HepG2 (cell line): ENCODE results near the gene AUH. TPM values are rescaled to one million over a fixed set of nuclear protein-coding genes. Genes with fewer than 3 reads are reported as not detected.

ENCODE experiments used
- ETV5 ChIP-seq: IDR thresholded peaks from 2 replicates; pipeline ENCODE4 v1.6.1; 2018; ENCODE audit warnings: missing biosample characterization, missing genetic modification reagents, inconsistent platforms, borderline replicate concordance
- GLI4 ChIP-seq: sonication (generic); formaldehyde crosslinking; IDR thresholded peaks from 2 replicates; pipeline ENCODE4 v1.5.1; 2020; ENCODE audit warnings: missing genetic modification reagents, mild to moderate bottlenecking, moderate library complexity, borderline replicate concordance
- HINFP ChIP-seq: sonication (generic); formaldehyde crosslinking; IDR thresholded peaks from 2 replicates; pipeline ENCODE4 v1.4.0; 2020; ENCODE audit warnings: low read depth, mild to moderate bottlenecking, missing genetic modification reagents
- HOXA9 ChIP-seq: sonication (generic); formaldehyde crosslinking; IDR thresholded peaks from 2 replicates; pipeline ENCODE4 v1.8.1; 2022; ENCODE audit warnings: missing genetic modification reagents, mild to moderate bottlenecking, moderate library complexity, borderline replicate concordance
- MATR3 ChIP-seq: sonication (generic); formaldehyde crosslinking; IDR thresholded peaks from 2 replicates; pipeline ENCODE4 v1.4.0; 2020; ENCODE audit warnings: missing genetic modification reagents
- MXD4 ChIP-seq: IDR thresholded peaks from 2 replicates; pipeline ENCODE4 v1.6.1; 2016; ENCODE audit warnings: mild to moderate bottlenecking, missing biosample characterization, missing genetic modification reagents
- NONO ChIP-seq, 2 experiments: fragments of 450-650 bp in 1 of 2; sonication (generic) in 1 of 2; formaldehyde crosslinking in 1 of 2; IDR thresholded peaks in 1 of 2; conservative IDR thresholded peaks in 1 of 2; 2 replicates each; pipeline versions ENCODE4 v1.6.1 to v1.8.0; 2017 to 2022; ENCODE audit warnings: mild to moderate bottlenecking in 1 of 2, missing genetic modification reagents in 1 of 2, moderate library complexity in 1 of 2
- SUZ12 ChIP-seq: fragments of 150-350 bp; IDR thresholded peaks from 2 replicates; pipeline ENCODE4 v1.6.1; 2014; ENCODE audit warnings: low read depth, low read length
- TFDP2 ChIP-seq: sonication (generic); formaldehyde crosslinking; IDR thresholded peaks from 2 replicates; pipeline ENCODE4 v1.4.0; 2020; ENCODE audit warnings: missing genetic modification reagents
- THAP8 ChIP-seq: sonication (generic); formaldehyde crosslinking; IDR thresholded peaks from 2 replicates; pipeline ENCODE4 v1.5.1; 2020; ENCODE audit warnings: missing genetic modification reagents, mild to moderate bottlenecking, borderline replicate concordance
- ZBTB4 ChIP-seq: sonication (generic); formaldehyde crosslinking; IDR thresholded peaks from 2 replicates; pipeline ENCODE4 v1.4.0; 2020; ENCODE audit warnings: missing genetic modification reagents, mild to moderate bottlenecking, borderline replicate concordance
- ZFP36 ChIP-seq: fragments of 150-350 bp; IDR thresholded peaks from 2 replicates; pipeline ENCODE4 v1.6.1; 2018; ENCODE audit warnings: borderline replicate concordance, low read length, low read depth; ENCODE audit not compliant: partially characterized antibody
- ZFP82 ChIP-seq: sonication (generic); formaldehyde crosslinking; IDR thresholded peaks from 2 replicates; pipeline ENCODE4 v1.5.1; 2020; ENCODE audit warnings: mild to moderate bottlenecking, missing genetic modification reagents, borderline replicate concordance
- ZGPAT ChIP-seq: IDR thresholded peaks from 2 replicates; pipeline ENCODE4 v1.6.1; 2016; ENCODE audit warnings: mild to moderate bottlenecking
- ZMAT3 ChIP-seq: sonication (generic); formaldehyde crosslinking; conservative IDR thresholded peaks from 2 replicates; pipeline ENCODE4 v1.7.0; 2021; ENCODE audit warnings: missing genetic modification reagents
- ZNF256 ChIP-seq: sonication (generic); formaldehyde crosslinking; conservative IDR thresholded peaks from 2 replicates; pipeline ENCODE4 v1.4.0; 2020; ENCODE audit warnings: missing genetic modification reagents
- ZNF354B ChIP-seq: sonication (generic); formaldehyde crosslinking; IDR thresholded peaks from 2 replicates; pipeline ENCODE4 v1.8.0; 2022; ENCODE audit warnings: mild to moderate bottlenecking, missing genetic modification reagents
- ZNF775 ChIP-seq: sonication (generic); formaldehyde crosslinking; IDR thresholded peaks from 2 replicates; pipeline ENCODE4 v1.4.0; 2020; ENCODE audit warnings: missing genetic modification reagents, mild to moderate bottlenecking, moderate library complexity, borderline replicate concordance
- ZNF83 ChIP-seq: sonication (generic); formaldehyde crosslinking; IDR thresholded peaks from 2 replicates; pipeline ENCODE4 v1.4.0; 2020; ENCODE audit warnings: missing genetic modification reagents, mild to moderate bottlenecking, borderline replicate concordance
- ZSCAN22 ChIP-seq: sonication (generic); formaldehyde crosslinking; IDR thresholded peaks from 2 replicates; pipeline ENCODE4 v1.4.0; 2020; ENCODE audit warnings: mild to moderate bottlenecking, missing genetic modification reagents
- polyA plus RNA-seq, 8 experiments: library from polyadenylated mRNA; depleted of rRNA in 3 of 8; stranded (reverse) in 7 of 8; unstranded in 1 of 8; fragments of >200 nt; fragmentation: Illumina TruSeq in 4 of 8; extraction: Trizol in 4 of 8; gene quantifications; 2 replicates each; pipeline versions ENCODE4 v1.2.1 to v1.2.3, GENCODE V29; 2011 to 2016; ENCODE audit warnings: low read depth in 4 of 8, missing spikeins in 1 of 8, mixed read lengths in 1 of 8; ENCODE audit not compliant: insufficient read depth in 1 of 8
- total RNA-seq, 5 experiments: library from RNA; depleted of rRNA; stranded (reverse); fragments of >200 nt; fragmentation: Illumina TruSeq; extraction: Trizol; gene quantifications; 2 replicates each; pipeline ENCODE4 v1.2.3, GENCODE V29; 2016; ENCODE audit warnings: low read depth in 1 of 5

AUH gene
- total and polyA plus RNA-seq, 2 of the 13 experiments (the other 11 are each of a cell fraction or from before 2014, with no cell fraction given) = 25.8 to 31.9 TPM

- TF ChIP-seq HINFP (CRISPR knock-in tag) (peak; percentile 67), ZSCAN22 (CRISPR knock-in tag) (no peak; the same call in 1 of the 2 replicates), ZFP36 (no peak), ZMAT3 (peak; percentile 80; the same call in 1 of the 2 replicates), SUZ12 (no peak), MATR3 (no peak), HOXA9 (CRISPR knock-in tag) (peak; percentile 93), ZBTB4 (CRISPR knock-in tag) (peak; percentile 86; the same call in 1 of the 2 replicates), ZNF354B (CRISPR knock-in tag) (peak; percentile 91; the same call in 1 of the 2 replicates), TFDP2 (CRISPR knock-in tag) (peak; percentile 86), ZGPAT (CRISPR knock-in tag) (peak; percentile 85), ZFP82 (CRISPR knock-in tag) (peak; percentile 91; the same call in 1 of the 2 replicates), ZNF256 (CRISPR knock-in tag) (peak; percentile 94; the same call in 1 of the 2 replicates), ZNF83 (CRISPR knock-in tag) (0 out of 2 replicates have a peak, but pooled peaks have one; percentile 86), ZNF775 (CRISPR knock-in tag) (no peak), THAP8 (CRISPR knock-in tag) (no peak), MXD4 (CRISPR knock-in tag) (no peak; the same call in 1 of the 2 replicates), GLI4 (CRISPR knock-in tag) (no peak), ETV5 (peak; percentile 84), NONO (IDR thresholded peaks at IDR 0.05) (no peak), NONO (CRISPR knock-in tag; conservative IDR thresholded peaks at IDR 0.05) (peak; percentile 97)
Observed at GRCh38 chr9:91193658-91194391, 167.9 kb downstream of the AUH start (continued).
